SK-N-SH treated with all-trans-retinoic acid at 6 μM for 48 hours (cell line): ENCODE measurements around the gene SDK1.

Experiments
- ATAC-seq: fragments of 200-7000 bp; cut with Tn5 transposase; 3 replicates; pipeline ENCODE4 v1.9.1; 2020; ENCODE audit warnings: mild to moderate bottlenecking, moderate library complexity
- BACH2 ChIP-seq: fragments of 250-450 bp; sonication (Bioruptor Pico); IDR thresholded peaks from 2 replicates; pipeline ENCODE4 v1.9.0; 2021; ENCODE audit warnings: mild to moderate bottlenecking, borderline replicate concordance
- CSDC2 ChIP-seq: fragments of 250-450 bp; sonication (Bioruptor Pico); IDR thresholded peaks from 2 replicates; pipeline ENCODE4 v1.5.0; 2020; ENCODE audit warnings: mild to moderate bottlenecking, moderate library complexity
- ESRRG ChIP-seq: fragments of 250-450 bp; sonication (Bioruptor Pico); IDR thresholded peaks from 2 replicates; pipeline ENCODE4 v1.6.1; 2021; ENCODE audit warnings: mild to moderate bottlenecking
- ISL1 ChIP-seq: fragments of 250-450 bp; sonication (Bioruptor Pico); IDR thresholded peaks from 2 replicates; pipeline ENCODE4 v2.1.2; 2022; ENCODE audit warnings: mild to moderate bottlenecking, moderate library complexity
- OSR1 ChIP-seq: fragments of 250-450 bp; sonication (Bioruptor Pico); IDR thresholded peaks from 2 replicates; pipeline ENCODE4 v1.8.0; 2022; ENCODE audit warnings: moderate library complexity, mild to moderate bottlenecking, inconsistent platforms
- RARB ChIP-seq: fragments of 250-450 bp; sonication (Bioruptor Pico); IDR thresholded peaks from 2 replicates; pipeline ENCODE4 v1.8.0; 2021; ENCODE audit warnings: mild to moderate bottlenecking, moderate library complexity
- ZC3H10 ChIP-seq: fragments of 250-450 bp; sonication (Bioruptor Pico); IDR thresholded peaks from 2 replicates; pipeline ENCODE4 v1.5.1; 2021; ENCODE audit warnings: mild to moderate bottlenecking, moderate library complexity
- ZFP30 ChIP-seq: fragments of 450-650 bp; formaldehyde crosslinking; IDR thresholded peaks from 2 replicates; pipeline ENCODE4 v1.5.0; 2022; ENCODE audit warnings: mild to moderate bottlenecking, moderate library complexity
- ZNF565 ChIP-seq: fragments of 450-650 bp; formaldehyde crosslinking; conservative IDR thresholded peaks from 2 replicates; pipeline ENCODE4 v1.5.0; 2020; ENCODE audit warnings: low read depth, mild to moderate bottlenecking, moderate library complexity
- ZNF8 ChIP-seq: fragments of 450-650 bp; formaldehyde crosslinking; IDR thresholded peaks from 2 replicates; pipeline ENCODE4 v1.5.0; 2020; ENCODE audit warnings: mild to moderate bottlenecking, moderate library complexity
- TF ChIP-seq, protein P1 (sequence below): fragments of 250-450 bp; sonication (Bioruptor Pico); IDR thresholded peaks from 2 replicates; pipeline ENCODE4 v1.5.1; 2020; ENCODE audit warnings: low read depth, mild to moderate bottlenecking, moderate library complexity
- TF ChIP-seq, protein P2 (sequence below): fragments of 250-450 bp; sonication (Bioruptor Pico); IDR thresholded peaks from 2 replicates; pipeline ENCODE4 v1.5.1; 2021; ENCODE audit warnings: mild to moderate bottlenecking, moderate library complexity
- TF ChIP-seq, protein P3 (sequence below): fragments of 250-450 bp; sonication (Bioruptor Pico); IDR thresholded peaks from 2 replicates; pipeline ENCODE4 v1.5.0; 2020; ENCODE audit warnings: mild to moderate bottlenecking, moderate library complexity
- TF ChIP-seq, protein P4 (sequence below): fragments of 250-450 bp; sonication (Bioruptor Pico); IDR thresholded peaks from 2 replicates; pipeline ENCODE4 v1.8.0; 2021; ENCODE audit warnings: low read depth, mild to moderate bottlenecking, moderate library complexity, borderline replicate concordance

The SDK1 gene

DNA sequence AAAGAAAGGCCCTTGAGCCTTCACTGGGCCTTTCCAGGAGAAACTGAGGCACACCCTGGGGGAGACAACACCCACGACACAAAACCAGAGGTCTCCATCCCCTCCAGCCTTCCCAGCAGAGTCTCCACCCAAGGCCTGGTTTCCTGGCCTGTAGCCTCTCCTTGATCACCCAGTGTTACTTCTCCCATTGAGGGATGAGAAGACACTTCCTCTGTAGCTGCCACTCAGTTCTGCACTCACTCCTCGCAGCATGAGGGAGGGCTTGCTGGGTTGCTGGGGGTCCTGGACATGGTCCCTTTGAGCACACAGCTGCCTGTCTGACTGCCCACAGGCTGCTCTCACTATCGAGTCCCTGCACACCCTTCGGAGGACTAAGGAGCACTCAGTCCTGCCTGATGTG lies 943.0 kb downstream of the SDK1 start (continued):
- TF ChIP-seq, protein P1, sequence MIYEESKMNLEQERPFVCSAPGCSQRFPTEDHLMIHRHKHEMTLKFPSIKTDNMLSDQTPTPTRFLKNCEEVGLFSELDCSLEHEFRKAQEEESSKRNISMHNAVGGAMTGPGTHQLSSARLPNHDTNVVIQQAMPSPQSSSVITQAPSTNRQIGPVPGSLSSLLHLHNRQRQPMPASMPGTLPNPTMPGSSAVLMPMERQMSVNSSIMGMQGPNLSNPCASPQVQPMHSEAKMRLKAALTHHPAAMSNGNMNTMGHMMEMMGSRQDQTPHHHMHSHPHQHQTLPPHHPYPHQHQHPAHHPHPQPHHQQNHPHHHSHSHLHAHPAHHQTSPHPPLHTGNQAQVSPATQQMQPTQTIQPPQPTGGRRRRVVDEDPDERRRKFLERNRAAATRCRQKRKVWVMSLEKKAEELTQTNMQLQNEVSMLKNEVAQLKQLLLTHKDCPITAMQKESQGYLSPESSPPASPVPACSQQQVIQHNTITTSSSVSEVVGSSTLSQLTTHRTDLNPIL (CRISPR knock-in tag) = no peak
- TF ChIP-seq, protein P2, sequence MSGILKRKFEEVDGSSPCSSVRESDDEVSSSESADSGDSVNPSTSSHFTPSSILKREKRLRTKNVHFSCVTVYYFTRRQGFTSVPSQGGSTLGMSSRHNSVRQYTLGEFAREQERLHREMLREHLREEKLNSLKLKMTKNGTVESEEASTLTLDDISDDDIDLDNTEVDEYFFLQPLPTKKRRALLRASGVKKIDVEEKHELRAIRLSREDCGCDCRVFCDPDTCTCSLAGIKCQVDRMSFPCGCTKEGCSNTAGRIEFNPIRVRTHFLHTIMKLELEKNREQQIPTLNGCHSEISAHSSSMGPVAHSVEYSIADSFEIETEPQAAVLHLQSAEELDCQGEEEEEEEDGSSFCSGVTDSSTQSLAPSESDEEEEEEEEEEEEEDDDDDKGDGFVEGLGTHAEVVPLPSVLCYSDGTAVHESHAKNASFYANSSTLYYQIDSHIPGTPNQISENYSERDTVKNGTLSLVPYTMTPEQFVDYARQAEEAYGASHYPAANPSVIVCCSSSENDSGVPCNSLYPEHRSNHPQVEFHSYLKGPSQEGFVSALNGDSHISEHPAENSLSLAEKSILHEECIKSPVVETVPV (CRISPR knock-in tag) = no peak

DNA sequence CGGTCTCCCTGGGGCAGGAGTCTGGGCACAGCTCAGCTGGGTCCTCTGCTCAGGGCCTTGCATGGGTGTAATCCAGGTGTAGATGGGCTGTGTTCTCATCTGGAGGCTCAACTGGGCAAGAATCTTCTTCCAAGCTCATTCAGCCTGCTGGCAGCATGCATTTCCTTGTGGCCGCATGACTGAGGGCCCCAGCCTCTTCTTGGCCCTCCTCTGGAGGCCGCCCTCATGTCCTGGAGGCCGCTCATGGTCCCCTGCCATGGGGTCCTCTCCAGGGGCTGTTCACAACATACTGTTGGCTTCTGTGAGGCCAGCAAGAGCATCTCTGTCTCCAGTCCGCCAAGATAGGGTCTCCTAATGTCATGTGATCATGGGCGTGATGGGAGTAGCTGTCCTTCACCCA lies 943.6 kb downstream of the SDK1 start:
- TF ChIP-seq ZNF8 (no peak), RARB (no peak), ZNF565 (CRISPR knock-in tag) (no peak), ZFP30 (CRISPR knock-in tag) (no peak), ISL1 (CRISPR knock-in tag) (no peak), CSDC2 (CRISPR knock-in tag) (no peak), OSR1 (CRISPR knock-in tag) (no peak)
- TF ChIP-seq, protein P2 (CRISPR knock-in tag) = no peak
- TF ChIP-seq, protein P3, sequence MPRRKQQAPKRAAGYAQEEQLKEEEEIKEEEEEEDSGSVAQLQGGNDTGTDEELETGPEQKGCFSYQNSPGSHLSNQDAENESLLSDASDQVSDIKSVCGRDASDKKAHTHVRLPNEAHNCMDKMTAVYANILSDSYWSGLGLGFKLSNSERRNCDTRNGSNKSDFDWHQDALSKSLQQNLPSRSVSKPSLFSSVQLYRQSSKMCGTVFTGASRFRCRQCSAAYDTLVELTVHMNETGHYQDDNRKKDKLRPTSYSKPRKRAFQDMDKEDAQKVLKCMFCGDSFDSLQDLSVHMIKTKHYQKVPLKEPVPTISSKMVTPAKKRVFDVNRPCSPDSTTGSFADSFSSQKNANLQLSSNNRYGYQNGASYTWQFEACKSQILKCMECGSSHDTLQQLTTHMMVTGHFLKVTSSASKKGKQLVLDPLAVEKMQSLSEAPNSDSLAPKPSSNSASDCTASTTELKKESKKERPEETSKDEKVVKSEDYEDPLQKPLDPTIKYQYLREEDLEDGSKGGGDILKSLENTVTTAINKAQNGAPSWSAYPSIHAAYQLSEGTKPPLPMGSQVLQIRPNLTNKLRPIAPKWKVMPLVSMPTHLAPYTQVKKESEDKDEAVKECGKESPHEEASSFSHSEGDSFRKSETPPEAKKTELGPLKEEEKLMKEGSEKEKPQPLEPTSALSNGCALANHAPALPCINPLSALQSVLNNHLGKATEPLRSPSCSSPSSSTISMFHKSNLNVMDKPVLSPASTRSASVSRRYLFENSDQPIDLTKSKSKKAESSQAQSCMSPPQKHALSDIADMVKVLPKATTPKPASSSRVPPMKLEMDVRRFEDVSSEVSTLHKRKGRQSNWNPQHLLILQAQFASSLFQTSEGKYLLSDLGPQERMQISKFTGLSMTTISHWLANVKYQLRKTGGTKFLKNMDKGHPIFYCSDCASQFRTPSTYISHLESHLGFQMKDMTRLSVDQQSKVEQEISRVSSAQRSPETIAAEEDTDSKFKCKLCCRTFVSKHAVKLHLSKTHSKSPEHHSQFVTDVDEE = no peak
- TF ChIP-seq, protein P4, sequence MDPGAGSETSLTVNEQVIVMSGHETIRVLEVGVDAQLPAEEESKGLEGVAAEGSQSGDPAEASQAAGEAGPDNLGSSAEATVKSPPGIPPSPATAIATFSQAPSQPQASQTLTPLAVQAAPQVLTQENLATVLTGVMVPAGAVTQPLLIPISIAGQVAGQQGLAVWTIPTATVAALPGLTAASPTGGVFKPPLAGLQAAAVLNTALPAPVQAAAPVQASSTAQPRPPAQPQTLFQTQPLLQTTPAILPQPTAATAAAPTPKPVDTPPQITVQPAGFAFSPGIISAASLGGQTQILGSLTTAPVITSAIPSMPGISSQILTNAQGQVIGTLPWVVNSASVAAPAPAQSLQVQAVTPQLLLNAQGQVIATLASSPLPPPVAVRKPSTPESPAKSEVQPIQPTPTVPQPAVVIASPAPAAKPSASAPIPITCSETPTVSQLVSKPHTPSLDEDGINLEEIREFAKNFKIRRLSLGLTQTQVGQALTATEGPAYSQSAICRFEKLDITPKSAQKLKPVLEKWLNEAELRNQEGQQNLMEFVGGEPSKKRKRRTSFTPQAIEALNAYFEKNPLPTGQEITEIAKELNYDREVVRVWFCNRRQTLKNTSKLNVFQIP (CRISPR knock-in tag) = no peak
- no peak for ATAC-seq

DNA sequence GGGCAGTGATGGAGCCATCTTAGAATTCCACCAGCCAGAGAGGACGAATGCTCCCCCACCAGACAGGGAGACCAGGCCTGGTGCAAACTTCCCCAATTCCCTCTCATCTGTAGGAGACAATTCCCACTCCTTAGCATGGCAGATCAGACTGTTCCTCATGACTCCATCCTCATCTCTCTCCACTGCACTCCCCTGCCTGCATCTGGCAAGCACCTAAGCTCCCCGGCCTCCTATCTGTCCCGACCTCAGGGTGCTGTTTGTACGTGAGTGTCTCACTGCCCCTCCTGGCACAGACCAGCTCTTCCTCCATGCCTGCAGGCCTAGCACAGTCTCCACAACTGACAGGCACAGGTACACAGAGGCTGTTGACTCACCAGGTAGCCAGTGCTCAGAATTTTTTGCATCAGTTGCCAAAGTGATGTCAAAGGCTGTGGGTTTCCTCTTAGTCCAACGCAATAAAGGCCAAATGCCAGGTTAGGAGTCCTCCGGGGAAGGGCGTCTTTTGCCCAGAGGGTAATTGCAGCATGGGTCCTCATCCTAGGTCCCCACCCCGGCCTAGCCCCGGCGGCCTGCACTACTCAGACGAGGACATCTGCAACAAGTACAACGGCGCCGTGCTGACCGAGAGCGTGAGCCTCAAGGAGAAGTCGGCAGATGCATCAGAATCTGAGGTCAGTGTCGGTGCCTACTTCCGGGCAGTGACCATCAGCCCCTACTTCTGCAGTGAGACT lies 944.2 kb downstream of the SDK1 start:
- ATAC-seq = no peak
- TF ChIP-seq, protein P3 = no peak
- TF ChIP-seq OSR1 (CRISPR knock-in tag) (no peak), BACH2 (CRISPR knock-in tag) (no peak), ZC3H10 (no peak), ZNF565 (CRISPR knock-in tag) (no peak), RARB (no peak), ESRRG (CRISPR knock-in tag) (no peak), ISL1 (CRISPR knock-in tag) (no peak), ZFP30 (CRISPR knock-in tag) (no peak), CSDC2 (CRISPR knock-in tag) (no peak)
